Activated T-cell treated with anti-CD3 and anti-CD28 coated beads, Interleukin-2, amount 50 U/mL, for 4 hours (primary cell): ENCODE results near the gene CD207. TPM values are rescaled to one million over a fixed set of nuclear protein-coding genes. Genes with fewer than 3 reads are reported as not detected.
"Not testable (repeated sequence)": the region's sequence is repeated elsewhere in the genome, so short reads cannot be mapped to it uniquely, and the experiment has no call there.

ENCODE experiments used
- ATAC-seq, 2 donors: fragments of 200-7000 bp; cut with Tn5 transposase; one replicate each; pipeline ENCODE4 v1.10.0; 2021
- DNase-seq: peaks from one replicate; pipeline ENCODE4 v3.0.0-alpha.2; 2020
- H3K27me3 Mint-ChIP-seq: one replicate; pipeline ENCODE4 v1.8.0; 2021; ENCODE audit warnings: low read depth, mixed read lengths
- H3K36me3 Mint-ChIP-seq: one replicate; pipeline ENCODE4 v1.8.0; 2022; ENCODE audit warnings: mixed read lengths; ENCODE audit not compliant: insufficient read depth
- H3K4me1 Mint-ChIP-seq: one replicate; pipeline ENCODE4 v1.8.0; 2021; ENCODE audit warnings: low read depth, mixed read lengths
- H3K4me3 Mint-ChIP-seq: one replicate; pipeline ENCODE4 v1.8.0; 2021; ENCODE audit warnings: mild to moderate bottlenecking, moderate library complexity, mixed read lengths
- H3K9me3 Mint-ChIP-seq: one replicate; pipeline ENCODE4 v1.8.0; 2021; ENCODE audit warnings: mixed read lengths
- total RNA-seq, 3 donors: library from RNA; stranded (reverse); gene quantifications; one replicate each; pipeline ENCODE4 v1.2.1, GENCODE V29; 2021

Gene CD207
- total RNA-seq, 3 donors from 2014 or later, result not detected

DNA sequence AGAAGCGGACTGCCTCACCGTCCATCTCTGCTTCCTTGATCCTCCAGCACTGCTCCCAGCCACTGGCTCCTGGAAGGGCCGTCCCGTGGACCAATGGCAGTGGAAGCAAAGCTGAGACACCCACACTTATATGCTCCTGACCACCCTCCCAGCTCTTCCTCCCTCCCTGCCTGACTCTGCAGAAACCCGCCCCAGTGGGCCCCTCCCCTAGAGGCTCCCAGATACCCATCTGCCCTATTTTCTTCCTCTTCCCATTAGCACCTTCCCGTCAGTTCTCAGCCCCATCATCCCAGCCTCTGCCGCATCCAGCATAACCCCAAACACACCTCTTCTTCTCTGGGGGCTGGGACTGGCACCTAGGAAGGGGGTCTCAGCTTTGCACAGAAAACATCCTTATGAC lies 15.1 kb downstream of the CD207 start, which contains the start of gene CLEC4F:
CLEC4F (minus strand) TSS at position 101 of the 400 bp plus-strand sequence; CDS start at position 25, 76 bp downstream.
- H3K36me3 Mint-ChIP-seq, result no peaks in the 10 kb centered on the region
- no peaks in the 10 kb centered on the region for H3K4me1 Mint-ChIP-seq
- no peaks in the 10 kb centered on the region for H3K9me3 Mint-ChIP-seq
- DNase-seq (no peak), ATAC-seq (no peak)
- no peak within 1 kb of the TSS for H3K4me3 Mint-ChIP-seq
- no peaks in the 10 kb centered on the region for H3K27me3 Mint-ChIP-seq

DNA sequence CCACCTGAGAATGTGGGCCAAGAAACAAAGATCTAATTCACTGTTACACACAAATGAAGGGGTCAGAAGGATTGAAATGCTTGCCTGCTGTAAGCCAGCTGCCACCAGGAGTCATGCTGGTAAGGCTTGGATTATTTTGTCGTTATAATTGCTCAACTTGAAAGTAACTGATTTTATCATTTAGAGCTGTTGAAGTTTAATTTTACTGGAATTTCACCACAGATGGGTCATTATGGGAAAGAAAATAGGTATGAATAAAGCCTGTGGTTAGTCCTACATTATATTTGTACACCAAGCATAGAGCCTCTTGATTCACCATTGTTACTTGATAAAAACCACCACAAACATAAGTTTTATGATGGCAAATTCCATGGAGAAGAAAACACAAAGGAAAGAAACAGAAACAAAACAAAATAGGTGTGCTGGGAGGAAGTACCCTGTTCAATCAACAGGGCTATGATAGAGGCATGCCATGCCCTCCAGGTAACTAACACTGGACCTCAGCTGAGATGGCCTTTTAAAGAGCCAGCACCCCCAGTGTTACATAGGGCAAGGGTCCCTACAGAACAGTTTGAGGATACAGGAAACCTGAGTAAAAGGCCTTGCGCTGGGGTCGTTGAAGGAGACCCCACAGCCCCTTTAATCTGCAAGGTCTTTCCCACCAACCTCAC lies 18.2 kb downstream of the CD207 start:
- no peaks in the 10 kb centered on the region for H3K36me3 Mint-ChIP-seq
- H3K9me3 Mint-ChIP-seq, result no peaks in the 10 kb centered on the region
- H3K27me3 Mint-ChIP-seq, result peaks cover 3% of the 10 kb centered on the region
- DNase-seq (no peak), ATAC-seq (no peak)
- H3K4me1 Mint-ChIP-seq, result no peaks in the 10 kb centered on the region
- H3K4me3 Mint-ChIP-seq, result no peak overlapping the region

GRCh38 chr2:70816726-70817125 lies 18.9 kb downstream of the CD207 start:
- no peaks in the 10 kb centered on the region for H3K36me3 Mint-ChIP-seq
- DNase-seq (no peak), ATAC-seq (no peak)
- no peaks in the 10 kb centered on the region for H3K4me1 Mint-ChIP-seq
- H3K4me3 Mint-ChIP-seq, result no peak overlapping the region
- H3K9me3 Mint-ChIP-seq, result no peaks in the 10 kb centered on the region
- H3K27me3 Mint-ChIP-seq, result peaks cover 3% of the 10 kb centered on the region

GRCh38 chr2:70808983-70809958 lies 26.3 kb downstream of the CD207 start:
- ATAC-seq, result no peak
- no peak overlapping the region for H3K4me3 Mint-ChIP-seq
- H3K27me3 Mint-ChIP-seq, result peaks cover 13% of the 10 kb centered on the region
- H3K9me3 Mint-ChIP-seq, result no peaks in the 10 kb centered on the region
- DNase-seq, result no peak
- no peaks in the 10 kb centered on the region for H3K4me1 Mint-ChIP-seq
- no peaks in the 10 kb centered on the region for H3K36me3 Mint-ChIP-seq

DNA sequence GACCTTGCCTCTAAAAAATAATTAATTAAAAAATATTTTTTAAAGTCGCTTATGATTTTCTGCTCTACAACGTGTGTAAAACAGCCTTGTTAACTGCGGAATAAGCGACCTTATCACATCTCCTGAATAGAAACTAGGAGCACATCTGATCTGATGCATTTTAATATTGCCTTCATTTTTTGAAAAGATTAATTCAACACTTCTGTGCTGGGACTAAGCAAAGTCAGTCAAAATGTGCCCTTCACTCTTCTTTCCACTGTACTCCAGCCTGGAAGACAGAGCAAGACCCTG lies 27.8 kb downstream of the CD207 start:
- Mint-ChIP-seq H3K4me1 (no peaks in the 10 kb centered on the region), H3K9me3 (no peaks in the 10 kb centered on the region), H3K4me3 (no peak overlapping the region), H3K36me3 (no peaks in the 10 kb centered on the region), H3K27me3 (peaks cover 12% of the 10 kb centered on the region)
- DNase-seq, result no peak
- ATAC-seq, result no peak

- ATAC-seq (no peak), DNase-seq (no peak)
- no peaks in the 10 kb centered on the region for H3K4me1 Mint-ChIP-seq
Observed at GRCh38 chr2:70807102-70807827, 28.4 kb downstream of the CD207 start.

DNA sequence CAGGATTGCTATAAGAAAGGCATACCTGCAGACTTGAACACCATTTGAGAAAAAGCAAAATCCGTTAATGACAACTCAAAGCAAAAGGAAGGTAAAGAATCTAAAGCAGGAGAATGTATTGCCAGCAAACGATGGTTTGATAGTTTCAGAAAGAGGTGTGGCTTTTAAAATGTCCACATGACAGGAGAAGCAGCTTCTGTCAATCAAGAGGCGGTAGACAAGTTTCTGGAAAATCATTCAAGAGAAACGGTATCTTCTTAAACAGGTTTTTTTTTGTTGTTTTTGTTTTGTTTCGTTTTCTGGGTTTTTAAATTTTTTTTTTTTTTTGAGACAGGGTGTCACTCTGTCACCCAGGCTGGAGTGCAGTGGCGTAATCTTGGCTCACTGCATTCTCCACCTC lies 29.0 kb downstream of the CD207 start:
- Mint-ChIP-seq H3K9me3 (no peaks in the 10 kb centered on the region), H3K27me3 (peaks cover 13% of the 10 kb centered on the region), H3K36me3 (no peaks in the 10 kb centered on the region), H3K4me1 (no peaks in the 10 kb centered on the region), H3K4me3 (no peak overlapping the region)
- ATAC-seq (no peak), DNase-seq (no peak)

More at GRCh38 chr2:70807102-70807827, 28.4 kb downstream of the CD207 start:
- H3K27me3 Mint-ChIP-seq, result peaks cover 13% of the 10 kb centered on the region
- no peaks in the 10 kb centered on the region for H3K36me3 Mint-ChIP-seq
- no peak overlapping the region for H3K4me3 Mint-ChIP-seq
- no peaks in the 10 kb centered on the region for H3K9me3 Mint-ChIP-seq

- Mint-ChIP-seq H3K9me3 (no peaks in the 10 kb centered on the region), H3K27me3 (peaks cover 13% of the 10 kb centered on the region), H3K36me3 (no peaks in the 10 kb centered on the region), H3K4me3 (no peak overlapping the region), H3K4me1 (no peaks in the 10 kb centered on the region)
- ATAC-seq, result no peak
- no peak for DNase-seq
Observed at GRCh38 chr2:70806013-70806412, 29.6 kb downstream of the CD207 start.

DNA sequence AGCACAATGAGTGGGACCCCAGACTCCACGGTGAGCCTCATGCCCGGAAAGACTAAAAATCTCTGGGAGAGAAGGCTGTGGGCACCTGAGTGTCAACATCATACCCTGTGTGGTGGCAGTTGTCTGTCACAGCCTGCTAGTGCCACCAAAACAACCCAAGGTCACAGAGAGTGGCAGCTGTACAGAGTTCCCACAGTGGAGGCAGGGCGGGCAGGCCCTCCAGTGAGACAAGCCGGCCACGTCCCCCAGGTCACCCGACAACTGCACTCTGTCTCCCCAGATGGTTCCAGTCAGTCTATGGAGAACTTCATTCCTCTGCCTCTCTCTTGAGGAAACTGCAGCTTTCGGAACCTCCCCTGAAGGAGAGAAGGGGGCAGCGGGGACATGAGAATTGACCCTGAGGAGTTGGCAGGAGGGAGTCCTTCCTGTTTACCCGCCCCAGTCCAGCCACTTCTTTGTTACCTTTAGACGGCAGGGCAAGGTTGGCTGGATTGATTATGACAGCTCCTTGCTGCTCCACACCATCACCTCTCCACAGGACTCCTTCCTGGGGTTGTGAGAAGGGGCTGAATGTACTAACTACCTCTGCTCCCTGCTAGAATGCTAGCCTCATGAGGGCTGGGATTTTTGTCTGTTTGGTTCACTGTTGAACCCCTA lies 33.9 kb downstream of the CD207 start:
- Mint-ChIP-seq H3K9me3 (peaks cover 7% of the 10 kb centered on the region), H3K27me3 (peaks cover 9% of the 10 kb centered on the region), H3K4me1 (no peaks in the 10 kb centered on the region), H3K36me3 (no peaks in the 10 kb centered on the region), H3K4me3 (no peak overlapping the region)
- no peak for ATAC-seq
- no peak for DNase-seq

- Mint-ChIP-seq H3K4me1 (no peaks in the 10 kb centered on the region), H3K27me3 (peaks cover 6% of the 10 kb centered on the region)
Observed at GRCh38 chr2:70799706-70800105, 35.9 kb downstream of the CD207 start.

DNA sequence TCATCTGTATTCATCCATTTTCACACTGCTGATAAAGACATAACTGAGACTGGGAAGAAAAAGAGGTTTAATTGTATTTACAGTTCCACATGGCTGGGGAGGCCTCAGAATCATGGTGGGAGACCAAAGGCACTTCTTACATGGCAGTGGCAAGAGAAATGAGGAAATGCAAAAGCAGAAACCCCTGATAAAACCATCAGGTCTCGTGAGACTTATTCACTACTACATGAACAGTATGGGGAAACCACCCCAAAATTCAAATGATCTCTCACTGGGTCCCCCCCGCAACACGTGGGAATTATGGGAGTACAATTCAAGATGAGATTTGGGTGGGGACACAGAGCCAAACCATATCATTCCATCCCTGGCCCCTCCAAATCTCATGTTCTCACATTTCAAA lies 37.6 kb downstream of the CD207 start:
- H3K4me1 Mint-ChIP-seq, H3K9me3 Mint-ChIP-seq, H3K36me3 Mint-ChIP-seq, ATAC-seq, H3K4me3 Mint-ChIP-seq, DNase-seq: not testable (repeated sequence)
- peaks cover 13% of the 10 kb centered on the region for H3K27me3 Mint-ChIP-seq

More at GRCh38 chr2:70799706-70800105, 35.9 kb downstream of the CD207 start:
- ATAC-seq (no peak), DNase-seq (no peak)
- no peak overlapping the region for H3K4me3 Mint-ChIP-seq
- peaks cover 7% of the 10 kb centered on the region for H3K9me3 Mint-ChIP-seq
- no peaks in the 10 kb centered on the region for H3K36me3 Mint-ChIP-seq

DNA sequence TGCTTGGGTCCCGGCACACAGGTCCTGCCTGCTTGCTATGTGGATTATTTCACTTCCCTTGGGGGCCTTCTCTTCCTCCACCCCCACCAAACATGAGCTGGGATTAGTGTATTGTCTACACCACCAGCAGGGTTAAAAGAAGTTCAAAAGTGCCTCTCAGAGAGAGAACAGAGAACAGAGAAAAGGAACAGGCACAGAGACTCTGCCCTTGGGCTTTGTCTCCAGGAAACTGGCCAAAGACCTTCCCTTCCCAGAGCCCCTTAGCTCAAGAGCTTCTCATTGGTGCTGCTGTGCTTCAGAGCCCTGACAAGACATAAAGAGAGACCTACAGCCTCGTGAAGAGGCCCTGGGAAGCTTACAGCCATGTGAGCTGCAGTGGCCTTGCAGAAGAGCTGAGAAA lies 38.1 kb downstream of the CD207 start:
- Mint-ChIP-seq H3K36me3 (no peaks in the 10 kb centered on the region), H3K27me3 (peaks cover 13% of the 10 kb centered on the region), H3K9me3 (peaks cover 7% of the 10 kb centered on the region), H3K4me1 (no peaks in the 10 kb centered on the region), H3K4me3 (no peak overlapping the region)
- no peak for ATAC-seq
- DNase-seq, result no peak

- Mint-ChIP-seq H3K9me3 (peaks cover 7% of the 10 kb centered on the region), H3K4me1 (no peaks in the 10 kb centered on the region), H3K36me3 (no peaks in the 10 kb centered on the region), H3K27me3 (peaks cover 22% of the 10 kb centered on the region), H3K4me3 (no peak overlapping the region)
- ATAC-seq (no peak), DNase-seq (no peak)
Observed at GRCh38 chr2:70796262-70796661, 39.4 kb downstream of the CD207 start.
